OCI-LY3 (cell line): Measurements from ENCODE around the gene PTPRD.

Source experiments
- H2AFZ ChIP-seq: fragments of 200-600, 300-600 bp; shearing (Covaris generic); 2 replicates; pipeline ENCODE4 v1.6.0; 2014; ENCODE audit warnings: antibody characterized with exemption, low read depth, low read length
- H3K27ac ChIP-seq: fragments of 200-600, 300-600 bp; sonication (generic); 2 replicates; pipeline ENCODE4 v1.5.1; 2014; ENCODE audit warnings: mild to moderate bottlenecking, low read length, moderate library complexity, mixed read lengths
- H3K27me3 ChIP-seq: fragments of 200-600, 300-600 bp; sonication (generic); 2 replicates; pipeline ENCODE4 v1.6.1; 2014; ENCODE audit warnings: low read depth, low read length, mixed read lengths
- H3K36me3 ChIP-seq: fragments of 200-600, 300-600 bp; sonication (generic); replicated peaks from 2 replicates; pipeline ENCODE3; 2014; ENCODE audit warnings: low read depth, low read length, mixed read lengths
- H3K4me1 ChIP-seq: fragments of 300-600, 200-600 bp; sonication (generic); 2 replicates; pipeline ENCODE4 v1.6.1; 2014; ENCODE audit warnings: low read length, mixed read lengths
- H3K4me2 ChIP-seq: fragments of 200-600, 300-600 bp; sonication (generic); 2 replicates; pipeline ENCODE4 v1.6.1; 2014; ENCODE audit warnings: low read length, mixed read lengths
- H3K4me3 ChIP-seq: fragments of 300-600, 200-600 bp; sonication (generic); 2 replicates; pipeline ENCODE4 v1.5.1; 2014; ENCODE audit warnings: antibody characterized with exemption, mild to moderate bottlenecking, low read length, moderate library complexity
- H3K79me2 ChIP-seq: fragments of 300-600, 200-600 bp; shearing (Covaris generic); 2 replicates; pipeline ENCODE4 v1.6.1; 2014; ENCODE audit warnings: mild to moderate bottlenecking, low read length, mixed read lengths
- H3K9ac ChIP-seq: fragments of 300-600, 200-600 bp; shearing (Covaris generic); 2 replicates; pipeline ENCODE4 v1.6.0; 2014; ENCODE audit warnings: mild to moderate bottlenecking, low read length, moderate library complexity
- H3K9me3 ChIP-seq: fragments of 200-600, 300-600 bp; shearing (Covaris generic); 2 replicates; pipeline ENCODE4 v1.6.1; 2014; ENCODE audit warnings: low read length, mixed read lengths; ENCODE audit not compliant: insufficient read depth
- H4K20me1 ChIP-seq: fragments of 200-600, 300-600 bp; sonication (generic); 2 replicates; pipeline ENCODE4 v1.6.1; 2016; ENCODE audit warnings: low read length, mixed read lengths; ENCODE audit not compliant: insufficient read depth
- EZH2phosphoT487 ChIP-seq: fragments of 200-600 bp; shearing (Covaris generic); IDR thresholded peaks from 2 replicates; pipeline ENCODE4 v1.6.1; 2018; ENCODE audit warnings: antibody characterized with exemption, mixed run types, low read depth
- TF ChIP-seq, protein P1 (sequence below): fragments of 200-600, 300-600 bp; sonication (generic); IDR thresholded peaks from 2 replicates; pipeline ENCODE4 v1.5.1; 2014; ENCODE audit warnings: antibody characterized with exemption, low read length, low read depth

The PTPRD gene

DNA sequence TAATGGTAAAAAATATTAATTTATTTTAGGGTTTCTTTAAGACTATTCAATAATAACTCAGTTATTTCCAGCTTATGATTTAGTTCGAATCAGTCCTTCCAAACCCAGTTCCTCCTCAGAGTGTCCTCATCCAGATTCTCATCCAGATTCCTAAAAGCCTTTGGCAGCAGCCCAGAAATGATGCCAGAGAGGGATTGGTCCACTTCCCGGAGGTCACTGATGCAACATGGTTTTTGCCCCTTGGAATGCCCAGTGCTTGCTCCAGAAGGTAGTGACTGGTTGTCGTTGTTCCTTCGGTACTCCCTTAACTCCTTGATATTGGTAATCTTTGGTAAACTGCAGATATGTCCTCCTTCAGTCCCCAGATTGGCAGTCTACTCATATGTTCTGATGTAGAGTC lies 2320.1 kb downstream of the PTPRD start:
- no peak overlapping the region for H3K27ac ChIP-seq
- no peak overlapping the region for H3K4me2 ChIP-seq
- no peak overlapping the region for H3K9ac ChIP-seq
- H3K79me2 ChIP-seq, result no peaks in the 10 kb centered on the region
- no peaks in the 10 kb centered on the region for H3K27me3 ChIP-seq
- H4K20me1 ChIP-seq, result no peaks in the 10 kb centered on the region
- H2AFZ ChIP-seq, result no peak overlapping the region
- no peaks in the 10 kb centered on the region for H3K4me1 ChIP-seq
- no peak for TF ChIP-seq EZH2phosphoT487
- TF ChIP-seq, protein P1, sequence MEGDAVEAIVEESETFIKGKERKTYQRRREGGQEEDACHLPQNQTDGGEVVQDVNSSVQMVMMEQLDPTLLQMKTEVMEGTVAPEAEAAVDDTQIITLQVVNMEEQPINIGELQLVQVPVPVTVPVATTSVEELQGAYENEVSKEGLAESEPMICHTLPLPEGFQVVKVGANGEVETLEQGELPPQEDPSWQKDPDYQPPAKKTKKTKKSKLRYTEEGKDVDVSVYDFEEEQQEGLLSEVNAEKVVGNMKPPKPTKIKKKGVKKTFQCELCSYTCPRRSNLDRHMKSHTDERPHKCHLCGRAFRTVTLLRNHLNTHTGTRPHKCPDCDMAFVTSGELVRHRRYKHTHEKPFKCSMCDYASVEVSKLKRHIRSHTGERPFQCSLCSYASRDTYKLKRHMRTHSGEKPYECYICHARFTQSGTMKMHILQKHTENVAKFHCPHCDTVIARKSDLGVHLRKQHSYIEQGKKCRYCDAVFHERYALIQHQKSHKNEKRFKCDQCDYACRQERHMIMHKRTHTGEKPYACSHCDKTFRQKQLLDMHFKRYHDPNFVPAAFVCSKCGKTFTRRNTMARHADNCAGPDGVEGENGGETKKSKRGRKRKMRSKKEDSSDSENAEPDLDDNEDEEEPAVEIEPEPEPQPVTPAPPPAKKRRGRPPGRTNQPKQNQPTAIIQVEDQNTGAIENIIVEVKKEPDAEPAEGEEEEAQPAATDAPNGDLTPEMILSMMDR, result no peak
- no peaks in the 10 kb centered on the region for H3K9me3 ChIP-seq
- no peak overlapping the region for H3K4me3 ChIP-seq
- no peaks in the 10 kb centered on the region for H3K36me3 ChIP-seq

DNA sequence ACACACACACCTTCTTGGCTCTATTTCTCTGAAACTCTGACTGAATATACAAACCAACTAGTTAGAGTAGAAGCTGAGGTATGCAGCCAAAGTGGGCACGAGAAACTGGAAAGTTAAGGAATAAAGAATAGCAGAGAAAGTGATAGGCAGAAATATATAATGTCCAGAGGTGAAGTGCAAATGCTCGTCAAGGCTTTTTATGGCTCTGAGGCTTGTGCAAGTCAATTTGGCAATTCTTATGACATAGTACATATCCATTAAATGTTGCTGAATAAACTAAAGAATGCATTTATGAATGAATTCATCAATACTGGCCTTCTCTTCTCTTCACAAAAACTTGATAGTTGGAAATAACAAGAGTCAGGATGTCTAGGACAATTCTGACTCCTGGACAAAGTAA lies 2323.1 kb downstream of the PTPRD start:
- no peaks in the 10 kb centered on the region for H3K9me3 ChIP-seq
- no peaks in the 10 kb centered on the region for H3K36me3 ChIP-seq
- no peak overlapping the region for H2AFZ ChIP-seq
- no peak overlapping the region for H3K4me2 ChIP-seq
- TF ChIP-seq EZH2phosphoT487, result no peak
- TF ChIP-seq, protein P1, result no peak
- H3K4me3 ChIP-seq, result no peak overlapping the region
- H3K27me3 ChIP-seq, result no peaks in the 10 kb centered on the region
- no peak overlapping the region for H3K9ac ChIP-seq
- no peaks in the 10 kb centered on the region for H3K79me2 ChIP-seq
- no peaks in the 10 kb centered on the region for H3K4me1 ChIP-seq
- no peaks in the 10 kb centered on the region for H4K20me1 ChIP-seq
- H3K27ac ChIP-seq, result no peak overlapping the region

DNA sequence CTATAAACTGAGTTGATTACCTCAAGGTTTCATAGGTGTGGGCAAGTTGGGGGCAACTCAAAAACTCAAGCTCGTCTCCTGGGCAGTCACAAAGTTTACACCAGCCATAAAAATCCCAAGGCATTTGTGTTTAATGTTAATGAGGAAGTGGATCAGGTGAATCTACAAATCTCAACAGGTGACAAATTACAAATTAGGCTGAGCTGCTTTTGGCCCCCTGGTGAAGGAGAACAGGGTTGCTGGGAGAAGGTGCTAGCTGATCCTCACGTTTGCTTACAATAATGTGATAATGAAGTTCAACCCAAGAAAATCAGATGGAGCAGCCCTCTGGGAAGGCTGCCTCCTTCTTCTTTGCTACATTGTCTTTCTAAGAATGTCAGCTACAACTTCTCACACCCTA lies 2324.8 kb downstream of the PTPRD start:
- no peak for TF ChIP-seq EZH2phosphoT487
- TF ChIP-seq, protein P1, result no peak
- Histone ChIP-seq H3K79me2 (no peaks in the 10 kb centered on the region), H4K20me1 (no peaks in the 10 kb centered on the region), H3K27ac (no peak overlapping the region), H3K4me3 (no peak overlapping the region), H2AFZ (no peak overlapping the region), H3K27me3 (no peaks in the 10 kb centered on the region), H3K4me1 (no peaks in the 10 kb centered on the region), H3K9me3 (no peaks in the 10 kb centered on the region), H3K36me3 (no peaks in the 10 kb centered on the region), H3K4me2 (no peak overlapping the region), H3K9ac (no peak overlapping the region)

DNA sequence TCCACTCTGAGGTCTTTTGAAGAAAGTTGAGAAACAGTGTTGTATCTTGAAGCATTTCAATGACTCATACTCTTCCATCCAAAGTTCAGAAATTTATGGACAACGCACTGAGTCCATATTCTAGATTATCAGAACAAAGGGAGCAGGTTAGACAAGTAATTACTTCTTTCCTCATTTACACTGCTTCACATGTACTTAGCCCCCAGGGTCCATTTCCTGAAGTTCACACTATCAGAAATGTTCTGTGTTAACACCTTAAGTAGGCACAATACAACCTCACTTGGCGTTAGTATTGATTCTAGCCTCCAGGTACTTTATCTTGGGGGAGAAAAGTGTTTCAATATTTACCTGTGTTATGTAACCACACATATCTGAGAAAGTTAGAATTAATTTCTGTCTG lies 2325.3 kb downstream of the PTPRD start:
- no peaks in the 10 kb centered on the region for H3K79me2 ChIP-seq
- TF ChIP-seq EZH2phosphoT487, result no peak
- TF ChIP-seq, protein P1, result no peak
- no peak overlapping the region for H3K4me3 ChIP-seq
- no peaks in the 10 kb centered on the region for H3K9me3 ChIP-seq
- no peak overlapping the region for H3K9ac ChIP-seq
- no peaks in the 10 kb centered on the region for H4K20me1 ChIP-seq
- H3K36me3 ChIP-seq, result no peaks in the 10 kb centered on the region
- H3K4me1 ChIP-seq, result no peaks in the 10 kb centered on the region
- no peaks in the 10 kb centered on the region for H3K27me3 ChIP-seq
- H3K27ac ChIP-seq, result no peak overlapping the region
- no peak overlapping the region for H3K4me2 ChIP-seq
- H2AFZ ChIP-seq, result no peak overlapping the region
